ENCODE measurements around the gene FBXL7. TPM values are rescaled to one million over a fixed set of nuclear protein-coding genes. Genes with fewer than 3 reads are reported as not detected.

Gene FBXL7
- total RNA-seq, 1 donor from 2014 or later = 4.4 TPM

DNA sequence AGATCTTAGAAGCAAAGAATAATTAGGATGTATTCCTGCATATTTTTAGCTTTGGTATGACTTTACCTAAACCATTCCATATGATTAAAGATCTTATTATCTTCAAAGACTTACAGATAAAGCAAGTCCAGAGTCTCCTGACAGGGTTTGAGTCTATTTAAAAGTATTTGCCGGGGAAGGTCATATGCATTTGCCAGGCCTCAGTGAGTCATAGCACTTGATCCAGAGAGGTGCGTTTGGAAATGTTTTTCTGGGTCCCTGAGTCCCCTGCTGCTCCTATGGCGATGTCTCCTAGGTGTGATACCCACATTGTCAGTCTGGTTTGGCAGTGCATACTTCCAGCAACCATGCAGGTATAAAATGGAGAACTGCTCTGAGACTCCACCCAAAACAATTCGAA lies 217.0 kb downstream of the FBXL7 start:
- Histone ChIP-seq H3K27me3 (ENCODE audit: control insufficient read depth, insufficient read depth, low read length) (no peaks in the 10 kb centered on the region), H3K36me3 (ENCODE audit: control insufficient read depth, insufficient read depth, low read length) (no peaks in the 10 kb centered on the region), H3K4me3 (ENCODE audit: low read depth, low read length) (no peak overlapping the region)
- DNase-seq (ENCODE audit: low read depth) = no peak
- TF ChIP-seq, protein P1, sequence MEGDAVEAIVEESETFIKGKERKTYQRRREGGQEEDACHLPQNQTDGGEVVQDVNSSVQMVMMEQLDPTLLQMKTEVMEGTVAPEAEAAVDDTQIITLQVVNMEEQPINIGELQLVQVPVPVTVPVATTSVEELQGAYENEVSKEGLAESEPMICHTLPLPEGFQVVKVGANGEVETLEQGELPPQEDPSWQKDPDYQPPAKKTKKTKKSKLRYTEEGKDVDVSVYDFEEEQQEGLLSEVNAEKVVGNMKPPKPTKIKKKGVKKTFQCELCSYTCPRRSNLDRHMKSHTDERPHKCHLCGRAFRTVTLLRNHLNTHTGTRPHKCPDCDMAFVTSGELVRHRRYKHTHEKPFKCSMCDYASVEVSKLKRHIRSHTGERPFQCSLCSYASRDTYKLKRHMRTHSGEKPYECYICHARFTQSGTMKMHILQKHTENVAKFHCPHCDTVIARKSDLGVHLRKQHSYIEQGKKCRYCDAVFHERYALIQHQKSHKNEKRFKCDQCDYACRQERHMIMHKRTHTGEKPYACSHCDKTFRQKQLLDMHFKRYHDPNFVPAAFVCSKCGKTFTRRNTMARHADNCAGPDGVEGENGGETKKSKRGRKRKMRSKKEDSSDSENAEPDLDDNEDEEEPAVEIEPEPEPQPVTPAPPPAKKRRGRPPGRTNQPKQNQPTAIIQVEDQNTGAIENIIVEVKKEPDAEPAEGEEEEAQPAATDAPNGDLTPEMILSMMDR (IDR thresholded peaks at IDR 0.05; ENCODE audit: insufficient read depth, low read length, poor library complexity, severe bottlenecking) = no peak

DNA sequence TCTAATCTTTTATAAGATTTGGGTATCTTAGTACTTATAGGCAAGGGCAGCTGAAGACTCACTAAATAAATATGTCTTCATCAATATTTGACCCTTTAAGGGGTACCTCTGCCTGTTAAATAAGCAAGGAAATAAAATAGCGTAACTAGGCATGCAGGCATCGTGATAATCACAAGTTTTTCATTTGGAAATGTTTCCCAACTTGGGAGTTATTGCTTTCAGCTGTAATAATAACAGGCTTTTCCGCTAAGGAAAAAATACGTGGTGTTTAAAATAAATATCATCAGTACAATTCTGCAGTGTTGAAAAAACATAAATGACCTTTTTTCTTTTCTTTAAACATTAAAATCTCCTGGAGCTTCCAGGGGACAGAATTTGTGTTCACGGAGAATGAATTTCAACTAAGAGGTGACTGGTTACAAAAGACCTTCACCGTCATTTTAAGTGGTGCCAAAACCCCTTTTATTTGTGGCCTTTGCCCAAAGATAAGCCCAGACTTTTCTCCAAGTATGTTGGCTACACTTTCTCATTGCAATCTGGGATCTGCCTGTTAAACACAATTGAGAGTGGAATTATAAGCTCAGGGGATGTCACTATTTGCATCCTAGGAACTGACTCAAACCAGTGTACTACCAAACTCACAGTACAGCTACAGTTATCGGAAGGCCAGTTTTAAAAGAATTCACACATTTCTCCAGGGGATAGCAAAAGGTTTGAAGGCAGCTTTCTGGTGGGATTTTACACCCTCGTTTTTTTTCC lies 218.6 kb downstream of the FBXL7 start:
- no peak overlapping the region for H3K4me3 ChIP-seq (ENCODE audit: low read depth, low read length)
- DNase-seq (ENCODE audit: low read depth) = no peak
- no peaks in the 10 kb centered on the region for H3K36me3 ChIP-seq (ENCODE audit: control insufficient read depth, insufficient read depth, low read length)
- no peaks in the 10 kb centered on the region for H3K27me3 ChIP-seq (ENCODE audit: control insufficient read depth, insufficient read depth, low read length)
- TF ChIP-seq, protein P1 (IDR thresholded peaks at IDR 0.05; ENCODE audit: insufficient read depth, low read length, poor library complexity, severe bottlenecking) = no peak

DNA sequence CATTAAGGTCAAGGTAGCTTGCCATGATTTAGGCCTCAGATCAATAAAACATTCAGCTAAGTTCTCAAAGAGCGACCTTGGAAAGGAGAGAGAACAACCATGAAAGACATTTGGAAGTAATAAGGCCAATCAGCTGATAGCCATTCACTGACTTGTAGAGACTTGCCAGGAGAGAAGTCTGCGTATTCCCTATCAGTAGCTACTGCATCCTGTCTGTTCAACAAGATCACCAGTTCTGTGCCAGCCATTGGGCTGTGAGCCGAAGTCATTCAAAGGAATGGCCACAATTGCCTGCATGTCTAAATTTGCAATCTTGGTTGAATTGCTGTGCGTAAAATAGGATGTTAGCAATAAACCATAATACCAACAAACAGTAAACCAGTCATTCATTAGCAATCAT lies 219.8 kb downstream of the FBXL7 start:
- no peak for DNase-seq (ENCODE audit: low read depth)
- no peak overlapping the region for H3K4me3 ChIP-seq (ENCODE audit: low read depth, low read length)
- H3K27me3 ChIP-seq (ENCODE audit: control insufficient read depth, insufficient read depth, low read length) = no peaks in the 10 kb centered on the region
- H3K36me3 ChIP-seq (ENCODE audit: control insufficient read depth, insufficient read depth, low read length) = no peaks in the 10 kb centered on the region
- TF ChIP-seq, protein P1 (IDR thresholded peaks at IDR 0.05; ENCODE audit: insufficient read depth, low read length, poor library complexity, severe bottlenecking) = no peak

DNA sequence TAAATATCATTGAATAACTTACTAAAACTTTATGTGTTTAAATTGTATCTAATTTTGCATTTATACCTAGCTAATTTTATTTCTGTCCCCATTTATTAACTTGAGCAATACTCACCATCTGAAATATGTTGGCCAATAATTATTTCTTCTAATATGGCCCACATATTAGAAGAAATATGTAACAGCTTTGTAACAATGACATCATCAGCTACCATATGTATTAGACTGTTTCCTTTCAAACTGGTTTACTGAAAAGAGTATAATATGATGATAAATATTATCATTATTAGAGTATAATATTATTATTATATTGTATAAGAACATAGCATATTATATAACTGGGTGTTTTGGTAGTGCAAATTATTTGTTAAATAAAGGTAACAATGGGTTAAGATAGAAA lies 220.5 kb downstream of the FBXL7 start:
- Histone ChIP-seq H3K4me3 (ENCODE audit: low read depth, low read length) (no peak overlapping the region), H3K36me3 (ENCODE audit: control insufficient read depth, insufficient read depth, low read length) (no peaks in the 10 kb centered on the region), H3K27me3 (ENCODE audit: control insufficient read depth, insufficient read depth, low read length) (no peaks in the 10 kb centered on the region)
- TF ChIP-seq, protein P1 (IDR thresholded peaks at IDR 0.05; ENCODE audit: insufficient read depth, low read length, poor library complexity, severe bottlenecking) = no peak
- DNase-seq (ENCODE audit: low read depth) = no peak

DNA sequence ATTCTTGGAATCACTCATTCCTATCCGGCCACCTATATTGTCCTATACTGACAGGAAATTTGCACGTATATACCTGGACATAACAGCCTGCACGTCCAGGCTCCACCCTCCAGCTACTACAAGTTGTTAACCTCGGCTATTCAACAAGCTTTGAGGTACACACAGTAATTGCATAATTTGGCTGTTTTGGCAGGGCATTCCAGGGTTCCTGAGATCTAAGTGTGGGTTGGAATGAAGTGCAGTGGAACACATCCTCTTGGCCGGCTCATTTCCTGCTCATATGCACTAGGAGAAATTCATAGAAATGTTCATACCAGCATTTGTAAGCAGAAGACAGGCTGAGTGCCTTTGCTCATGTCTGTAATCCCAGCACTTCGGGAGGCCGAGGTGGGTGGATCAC lies 222.3 kb downstream of the FBXL7 start:
- no peak for DNase-seq (ENCODE audit: low read depth)
- TF ChIP-seq, protein P1 (IDR thresholded peaks at IDR 0.05; ENCODE audit: insufficient read depth, low read length, poor library complexity, severe bottlenecking) = no peak
- Histone ChIP-seq H3K36me3 (ENCODE audit: control insufficient read depth, insufficient read depth, low read length) (no peaks in the 10 kb centered on the region), H3K27me3 (ENCODE audit: control insufficient read depth, insufficient read depth, low read length) (no peaks in the 10 kb centered on the region), H3K4me3 (ENCODE audit: low read depth, low read length) (no peak overlapping the region)

DNA sequence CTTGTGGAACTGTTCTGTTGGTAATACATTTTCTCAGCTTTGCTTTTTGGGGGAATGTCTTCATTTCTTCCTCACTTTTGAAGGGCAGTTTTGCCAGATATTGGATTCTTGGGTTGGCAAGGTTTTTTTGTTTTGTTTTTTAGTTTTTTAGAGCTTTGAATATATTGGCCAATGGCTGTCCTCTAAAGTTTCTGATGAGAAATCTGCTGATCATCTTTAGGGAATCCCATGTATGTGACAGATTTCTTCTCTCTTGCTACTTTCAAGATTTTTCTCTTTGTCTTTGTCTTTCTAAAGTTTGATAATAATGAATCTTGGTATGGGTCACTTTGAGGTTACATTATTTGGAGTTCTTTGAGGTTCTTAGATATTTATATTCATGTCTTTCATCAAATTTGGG lies 227.4 kb downstream of the FBXL7 start:
- Histone ChIP-seq H3K36me3 (ENCODE audit: control insufficient read depth, insufficient read depth, low read length) (no peaks in the 10 kb centered on the region), H3K4me3 (ENCODE audit: low read depth, low read length) (no peak overlapping the region), H3K27me3 (ENCODE audit: control insufficient read depth, insufficient read depth, low read length) (no peaks in the 10 kb centered on the region)
- TF ChIP-seq, protein P1 (IDR thresholded peaks at IDR 0.05; ENCODE audit: insufficient read depth, low read length, poor library complexity, severe bottlenecking) = no peak
- no peak for DNase-seq (ENCODE audit: low read depth)

All from kidney epithelial cell (primary cell).